Ovary (tissue), 9 donors: ENCODE measurements around the gene PIGC. TPM values are rescaled to one million over a fixed set of nuclear protein-coding genes. Genes with fewer than 3 reads are reported as not detected.

ENCODE experiments used
- DNase-seq, 5 donors: peaks; one replicate each; pipeline ENCODE4 v3.0.0-alpha.2; 2019 to 2020
- H3K27ac ChIP-seq, 2 donors: fragments of 200-600 bp; one replicate each; pipeline versions ENCODE4 v1.5.1 to v1.8.0; 2019 to 2022
- H3K27me3 ChIP-seq: fragments of 200-600 bp; one replicate; pipeline ENCODE4 v1.8.0; 2022
- H3K36me3 ChIP-seq: fragments of 200-600 bp; sonication (generic); one replicate; pipeline ENCODE4 v1.5.1; 2019
- H3K4me1 ChIP-seq: one replicate; pipeline ENCODE4 v1.8.1; 2013; ENCODE audit warnings: mild to moderate bottlenecking, moderate library complexity; ENCODE audit not compliant: insufficient read depth
- H3K4me3 ChIP-seq: fragments of 200-600 bp; sonication (generic); one replicate; pipeline ENCODE4 v1.5.1; 2017
- H3K9me3 ChIP-seq, 2 donors: fragments of 200-600 bp in 1 of 2; sonication (generic) in 1 of 2; one replicate each; pipeline versions ENCODE4 v1.5.1 to v1.8.1; 2013 to 2019; ENCODE audit warnings: mild to moderate bottlenecking in 1 of 2, moderate library complexity in 1 of 2
- CTCF ChIP-seq, 3 donors: fragments of 450-650 bp in 2 of 3; fragments of 200-600 bp in 1 of 3; IDR thresholded peaks; one replicate each; pipeline versions ENCODE4 v1.5.1 to v1.8.0; 2016 to 2022; ENCODE audit warnings: antibody characterized with exemption in 3 of 3, mild to moderate bottlenecking in 1 of 3
- EP300 ChIP-seq: sonication (generic); formaldehyde crosslinking; IDR thresholded peaks from one replicate; pipeline ENCODE4 v1.6.1; 2017; ENCODE audit warnings: antibody characterized with exemption
- POLR2A ChIP-seq: fragments of 450-650 bp; IDR thresholded peaks from one replicate; pipeline ENCODE4 v1.6.1; 2017; ENCODE audit warnings: antibody characterized with exemption, mild to moderate bottlenecking, moderate library complexity
- WGBS, 3 donors: extraction: QIAGEN DNeasy Blood & Tissue Kit in 1 of 3; methylation state at CpG; one replicate each; pipeline versions ENCODE4 v1.1.5 to v1.1.7; 2013 to 2017; 5-methylcytosine and 5-hydroxymethylcytosine counted together
- intact Hi-C, 4 donors: fragments of 100-400 bp; cut with DNase I; formaldehyde crosslinking; loops; one replicate each; pipeline versions ENCODE4 v1.11.0 to v1.15.1; 2022 to 2023
- polyA plus RNA-seq, 2 donors: library from polyadenylated mRNA; stranded (reverse); fragments of 200-250 nt in 1 of 2; fragments of 350-450 nt in 1 of 2; fragmentation: Illumina TruSeq in 1 of 2; extraction: RNeasy Lipid Tissue Mini Kit (QIAGEN cat#74804) in 1 of 2; gene quantifications; one replicate each; pipeline ENCODE4 v1.2.3, GENCODE V29; 2013 to 2014
- total RNA-seq, 7 donors: library from RNA; depleted of rRNA in 2 of 7; stranded (reverse); fragments of >200 nt in 2 of 7; fragmentation: NEBNext Ultra II Directional in 3 of 7; extraction: Animal tissue kit (Norgen Biotek cat#: 25700) in 3 of 7; gene quantifications; one replicate each; pipeline versions ENCODE4 v1.1.0 to v1.2.4, GENCODE V29; 2016 to 2023
- donor health status: DM: no; HTN: no; CAD: no; lungs with moderate emphysema.
- donor health status: DM: no; HTN: no; CAD: no.
- donor health status: Bipolar disorder and iron deficiency.
- donor health status: DM: yes; HTN: yes; CAD: no.
- donor health status: DM: no; HTN: no; CAD: no.
- donor health status: DM: yes; HTN: yes; CAD: no.

PIGC gene
- total and polyA plus RNA-seq, 9 donors, result 21.1 to 49.3 (median 25.1) TPM

DNA sequence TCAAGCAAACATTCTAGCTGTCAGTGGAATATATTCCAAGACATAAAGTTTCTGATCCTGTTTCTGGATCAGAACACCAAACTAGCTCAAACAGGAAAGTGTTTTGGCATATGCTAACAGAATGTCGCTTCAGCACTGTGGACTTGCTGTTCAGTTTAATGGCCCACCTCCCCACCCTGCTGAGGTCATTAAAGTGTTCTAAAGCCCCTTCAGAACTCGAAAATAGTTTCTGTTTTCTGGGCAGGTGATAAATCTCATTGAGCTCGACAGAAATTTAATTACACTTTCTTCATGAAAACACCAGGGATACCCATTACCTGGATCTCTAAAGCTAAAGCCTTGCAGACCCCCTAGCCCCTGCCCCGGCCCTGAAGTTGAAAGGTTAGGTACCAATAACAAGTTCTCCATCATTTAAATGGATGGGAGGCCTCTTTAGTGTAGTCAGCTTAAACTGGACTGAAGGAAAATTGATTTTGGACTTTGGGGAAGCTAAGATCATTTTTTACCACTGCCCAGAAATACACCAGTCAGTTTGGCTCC lies 27.3 kb downstream of the PIGC start:
- Histone ChIP-seq H3K27me3 (no peaks in the 10 kb centered on the region), H3K4me1 (no peaks in the 10 kb centered on the region), H3K9me3 (no peaks in the 10 kb centered on the region), H3K27ac (no peak overlapping the region), H3K4me3 (no peak overlapping the region), H3K36me3 (no peaks in the 10 kb centered on the region)
- DNase-seq, result no peak
- intact Hi-C loops, result no loop called here
- no peak for TF ChIP-seq EP300
- WGBS, 3 donors, result 71 to 75% (median 73%) methylated on average over 4 of the region's 4 CpGs

DNA sequence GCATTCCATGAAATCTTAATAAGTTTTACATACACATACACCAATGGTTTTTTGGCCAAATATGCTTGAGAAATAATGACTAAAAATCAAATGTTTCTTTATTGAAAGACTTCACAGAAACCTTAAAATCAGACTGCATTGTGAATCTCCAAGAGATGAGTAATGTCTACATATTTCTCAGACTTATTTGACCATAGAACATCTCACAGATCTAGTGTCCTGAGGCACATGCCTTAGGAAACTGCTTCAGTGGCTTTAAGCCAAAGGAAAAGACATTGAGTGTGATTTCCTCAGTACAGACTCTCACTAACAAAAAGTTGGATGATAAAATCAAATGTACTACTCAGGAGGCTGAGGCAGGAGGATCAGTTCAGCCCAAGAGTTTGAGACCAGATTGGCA lies 29.5 kb downstream of the PIGC start:
- Histone ChIP-seq H3K9me3 (no peaks in the 10 kb centered on the region), H3K4me1 (no peaks in the 10 kb centered on the region)

DNA sequence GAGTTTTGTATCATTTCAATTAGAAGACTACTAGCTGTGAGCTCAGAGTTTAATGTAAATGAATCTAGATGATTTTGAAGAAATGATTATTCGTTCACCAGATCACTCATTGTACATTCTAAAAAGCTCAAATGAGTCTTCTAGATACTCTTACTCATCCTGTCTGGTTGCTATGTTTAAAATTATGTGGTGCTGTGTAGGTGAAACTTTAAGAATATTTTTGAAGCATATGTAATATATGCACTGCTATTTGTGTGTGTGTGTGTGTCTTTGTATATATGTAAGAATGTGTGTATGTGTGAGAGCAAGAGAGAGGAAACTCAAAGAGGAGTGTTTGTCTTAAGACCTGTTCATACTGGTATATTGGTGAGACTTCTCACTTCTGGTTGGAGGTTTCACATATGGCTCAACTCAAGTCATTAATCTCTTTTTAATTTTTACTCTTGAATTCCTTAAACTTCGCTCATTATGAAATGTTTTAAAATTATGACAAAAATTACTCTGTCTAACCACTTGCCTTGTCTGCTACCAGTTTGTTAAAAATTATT lies 32.0 kb downstream of the PIGC start:
- H3K9me3 ChIP-seq, result no peaks in the 10 kb centered on the region
- no peaks in the 10 kb centered on the region for H3K4me1 ChIP-seq
- intact Hi-C loops, result no loop called here
- TF ChIP-seq EP300 (no peak), POLR2A (no peak), CTCF (IDR thresholded peaks at IDR 0.05) (no peak)
- H3K36me3 ChIP-seq, result no peaks in the 10 kb centered on the region
- H3K27ac ChIP-seq, result no peak overlapping the region
- no peaks in the 10 kb centered on the region for H3K27me3 ChIP-seq
- H3K4me3 ChIP-seq, result no peak overlapping the region
- no peak for DNase-seq
- WGBS, 3 donors, result 90 to 97% (median 95%) methylated on average over 2 of the region's 2 CpGs

More for the DNA sequence above, 29.5 kb downstream of the PIGC start:
- intact Hi-C loops, result no loop called here
- no peak overlapping the region for H3K27ac ChIP-seq
- H3K27me3 ChIP-seq, result no peaks in the 10 kb centered on the region
- no peak overlapping the region for H3K4me3 ChIP-seq
- TF ChIP-seq EP300, result no peak
- no peak for TF ChIP-seq POLR2A
- no peak for TF ChIP-seq CTCF (IDR thresholded peaks at IDR 0.05)
- no peaks in the 10 kb centered on the region for H3K36me3 ChIP-seq
- DNase-seq, result no peak

DNA sequence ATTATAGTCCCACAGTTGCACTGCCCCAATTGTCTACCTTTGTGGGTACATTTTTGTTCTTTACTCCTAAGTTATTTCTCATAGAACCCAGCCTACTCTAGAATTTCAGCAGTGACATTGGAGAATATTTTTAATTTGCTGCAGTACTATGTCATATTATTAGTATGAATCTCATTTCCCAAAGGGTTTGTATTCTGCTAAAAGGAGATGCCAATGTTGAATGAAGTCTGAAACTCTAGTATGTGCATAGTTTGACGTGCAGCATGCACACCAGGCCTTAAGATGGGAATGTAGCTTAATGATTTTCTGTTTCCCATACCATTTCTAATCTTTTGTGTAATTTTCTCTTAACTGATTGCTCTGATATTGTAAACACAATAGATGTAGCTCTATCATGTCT lies 33.8 kb downstream of the PIGC start:
- 69 to 88% (median 85%) methylated on average over 1 of the region's 1 CpG for WGBS, 3 donors
- no peaks in the 10 kb centered on the region for H3K27me3 ChIP-seq

More for the DNA sequence above, 33.8 kb downstream of the PIGC start:
- H3K4me1 ChIP-seq, result no peaks in the 10 kb centered on the region
- H3K4me3 ChIP-seq, result no peak overlapping the region
- H3K36me3 ChIP-seq, result no peaks in the 10 kb centered on the region
- no peaks in the 10 kb centered on the region for H3K9me3 ChIP-seq
- TF ChIP-seq POLR2A (no peak), CTCF (IDR thresholded peaks at IDR 0.05) (no peak), EP300 (no peak)
- H3K27ac ChIP-seq, result no peak overlapping the region
- intact Hi-C loops, result no loop called here
- DNase-seq, result no peak
